Naive B cell (primary cell): ENCODE results near the gene RBM38. TPM values are rescaled to one million over a fixed set of nuclear protein-coding genes. Genes with fewer than 3 reads are reported as not detected.
A peak's percentile ranks its signal among the peaks of the same experiment; 100 is the strongest.

Source experiments
- ATAC-seq, 2 donors: fragments of 150-1000 bp; cut with Tn5 transposase; 2 replicates each; pipeline ENCODE4 v1.10.0; 2021; ENCODE audit warnings: low read depth in 2 of 2, mild to moderate bottlenecking in 2 of 2, moderate library complexity in 2 of 2
- DNase-seq: peaks from one replicate; pipeline ENCODE4 v3.0.0; 2022
- H3K27ac Mint-ChIP-seq, 6 donors: one replicate each; pipeline ENCODE4 v1.8.0; 2020 to 2022; ENCODE audit warnings: mild to moderate bottlenecking in 6 of 6, mixed read lengths in 6 of 6, moderate library complexity in 5 of 6, inconsistent platforms in 2 of 6
- H3K27me3 Mint-ChIP-seq, 3 donors: one replicate each; pipeline ENCODE4 v1.8.0; 2021 to 2022; ENCODE audit warnings: mixed read lengths in 3 of 3, mild to moderate bottlenecking in 1 of 3
- H3K36me3 Mint-ChIP-seq, 2 donors: one replicate each; pipeline ENCODE4 v1.8.0; 2020 to 2022; ENCODE audit warnings: mixed read lengths in 2 of 2, inconsistent platforms in 1 of 2, mild to moderate bottlenecking in 1 of 2
- H3K4me1 Mint-ChIP-seq, 3 donors: one replicate each; pipeline ENCODE4 v1.8.0; 2020 to 2022; ENCODE audit warnings: mixed read lengths in 3 of 3, inconsistent platforms in 1 of 3, mild to moderate bottlenecking in 1 of 3, moderate library complexity in 1 of 3
- H3K4me3 Mint-ChIP-seq, 8 donors: one replicate each; pipeline ENCODE4 v1.8.0; 2020 to 2022; ENCODE audit warnings: mild to moderate bottlenecking in 8 of 8, mixed read lengths in 8 of 8, moderate library complexity in 8 of 8, inconsistent platforms in 2 of 8
- H3K9me3 Mint-ChIP-seq, 7 donors: one replicate each; pipeline ENCODE4 v1.8.0; 2020 to 2022; ENCODE audit warnings: mixed read lengths in 7 of 7, mild to moderate bottlenecking in 5 of 7, inconsistent platforms in 2 of 7, moderate library complexity in 1 of 7
- polyA plus RNA-seq, 6 donors: library from polyadenylated mRNA; unstranded; fragments of 300-500 nt; fragmentation: Illumina TruSeq; gene quantifications; one replicate each; pipeline ENCODE4 v1.2.3, GENCODE V29; 2021; ENCODE audit warnings: low read depth in 6 of 6

The RBM38 gene
- polyA plus RNA-seq, 6 donors from 2014 or later, result 80.1 to 189 (median 157) TPM

- H3K27ac Mint-ChIP-seq, result no peak overlapping the region
- DNase-seq (no peak), ATAC-seq (no peak)
- H3K4me3 Mint-ChIP-seq, result no peak overlapping the region
- no peaks in the 10 kb centered on the region for H3K9me3 Mint-ChIP-seq
- no peaks in the 10 kb centered on the region for H3K27me3 Mint-ChIP-seq
- peaks cover 31 to 42% (median 40%) of the 10 kb centered on the region in 3 donors for H3K4me1 Mint-ChIP-seq
- H3K36me3 Mint-ChIP-seq, result no peaks in the 10 kb centered on the region
Observed at GRCh38 chr20:57444394-57445048, 53.3 kb downstream of the RBM38 start.

GRCh38 chr20:57445298-57445697 is 54.1 kb downstream of the RBM38 start:
- Mint-ChIP-seq H3K4me3 (peak overlapping the region in 1 of 8 donors; percentile 42), H3K9me3 (no peaks in the 10 kb centered on the region), H3K36me3 (no peaks in the 10 kb centered on the region), H3K27ac (no peak overlapping the region), H3K4me1 (peaks cover 35 to 42% (median 40%) of the 10 kb centered on the region in 3 donors), H3K27me3 (no peaks in the 10 kb centered on the region)
- no peak for DNase-seq
- no peak for ATAC-seq

GRCh38 chr20:57445774-57446173 is 54.6 kb downstream of the RBM38 start:
- no peak for DNase-seq
- H3K27me3 Mint-ChIP-seq, result no peaks in the 10 kb centered on the region
- ATAC-seq, result no peak
- H3K4me1 Mint-ChIP-seq, result peaks cover 39 to 44% (median 44%) of the 10 kb centered on the region in 3 donors
- no peak overlapping the region for H3K27ac Mint-ChIP-seq
- H3K9me3 Mint-ChIP-seq, result no peaks in the 10 kb centered on the region
- H3K36me3 Mint-ChIP-seq, result no peaks in the 10 kb centered on the region
- H3K4me3 Mint-ChIP-seq, result no peak overlapping the region

- Mint-ChIP-seq H3K36me3 (no peaks in the 10 kb centered on the region), H3K9me3 (no peaks in the 10 kb centered on the region), H3K4me1 (peaks cover 60 to 69% (median 67%) of the 10 kb centered on the region in 3 donors), H3K27ac (no peak overlapping the region), H3K4me3 (peak overlapping the region in 2 of 8 donors; percentile 23 to 25), H3K27me3 (no peaks in the 10 kb centered on the region)
- ATAC-seq, result no peak
- no peak for DNase-seq
Observed at GRCh38 chr20:57448764-57449354, 57.7 kb downstream of the RBM38 start.

GRCh38 chr20:57449398-57450354 is 58.5 kb downstream of the RBM38 start:
- Mint-ChIP-seq H3K4me3 (peak overlapping the region; percentile 78 to 94 (median 90)), H3K27me3 (no peaks in the 10 kb centered on the region)
- no peak for DNase-seq

GRCh38 chr20:57450419-57450818 is 59.2 kb downstream of the RBM38 start:
- peak overlapping the region; percentile 78 to 94 (median 90) for H3K4me3 Mint-ChIP-seq
- no peaks in the 10 kb centered on the region for H3K27me3 Mint-ChIP-seq
- H3K9me3 Mint-ChIP-seq, result no peaks in the 10 kb centered on the region
- H3K4me1 Mint-ChIP-seq, result peaks cover 68 to 76% (median 69%) of the 10 kb centered on the region in 3 donors
- ATAC-seq (peak; percentile 90 to 91), DNase-seq (peak; percentile 71)
- peak overlapping the region; percentile 75 to 97 (median 92) for H3K27ac Mint-ChIP-seq
- H3K36me3 Mint-ChIP-seq, result no peaks in the 10 kb centered on the region

More at GRCh38 chr20:57449398-57450354, 58.5 kb downstream of the RBM38 start:
- no peaks in the 10 kb centered on the region for H3K9me3 Mint-ChIP-seq
- no peak for ATAC-seq
- peak overlapping the region; percentile 71 to 97 (median 84) for H3K27ac Mint-ChIP-seq
- H3K4me1 Mint-ChIP-seq, result peaks cover 65 to 71% (median 71%) of the 10 kb centered on the region in 3 donors
- H3K36me3 Mint-ChIP-seq, result no peaks in the 10 kb centered on the region

- no peaks in the 10 kb centered on the region for H3K36me3 Mint-ChIP-seq
- peak; percentile 31 for DNase-seq
- ATAC-seq, result peak; percentile 21 to 29
- peak overlapping the region; percentile 75 to 97 (median 92) for H3K27ac Mint-ChIP-seq
- peaks cover 66 to 79% (median 71%) of the 10 kb centered on the region in 3 donors for H3K4me1 Mint-ChIP-seq
- H3K4me3 Mint-ChIP-seq, result peak overlapping the region; percentile 78 to 94 (median 90)
- H3K9me3 Mint-ChIP-seq, result no peaks in the 10 kb centered on the region
- no peaks in the 10 kb centered on the region for H3K27me3 Mint-ChIP-seq
Observed at GRCh38 chr20:57450931-57451330, 59.7 kb downstream of the RBM38 start.

- peaks cover 64 to 79% (median 70%) of the 10 kb centered on the region in 3 donors for H3K4me1 Mint-ChIP-seq
- no peaks in the 10 kb centered on the region for H3K27me3 Mint-ChIP-seq
- H3K9me3 Mint-ChIP-seq, result no peaks in the 10 kb centered on the region
- H3K27ac Mint-ChIP-seq, result peak overlapping the region in 3 of 6 donors; percentile 75 to 96 (median 92)
- H3K4me3 Mint-ChIP-seq, result peak overlapping the region in 7 of 8 donors; percentile 25 to 94 (median 73)
- DNase-seq (no peak), ATAC-seq (no peak)
- no peaks in the 10 kb centered on the region for H3K36me3 Mint-ChIP-seq
Observed at GRCh38 chr20:57451431-57451794, 60.2 kb downstream of the RBM38 start.

GRCh38 chr20:57451795-57452661 is 60.8 kb downstream of the RBM38 start:
- no peaks in the 10 kb centered on the region for H3K36me3 Mint-ChIP-seq
- H3K27ac Mint-ChIP-seq, result peak overlapping the region; percentile 14 to 93 (median 76)
- H3K27me3 Mint-ChIP-seq, result no peaks in the 10 kb centered on the region
- no peaks in the 10 kb centered on the region for H3K9me3 Mint-ChIP-seq
- peak overlapping the region; percentile 25 to 94 (median 80) for H3K4me3 Mint-ChIP-seq
- H3K4me1 Mint-ChIP-seq, result peaks cover 64 to 77% (median 68%) of the 10 kb centered on the region in 3 donors
- ATAC-seq (peak; percentile 49 to 51), DNase-seq (peak; percentile 42)

- H3K36me3 Mint-ChIP-seq, result no peaks in the 10 kb centered on the region
- H3K4me3 Mint-ChIP-seq, result peak overlapping the region in 1 of 8 donors; percentile 56
- no peaks in the 10 kb centered on the region for H3K9me3 Mint-ChIP-seq
- H3K4me1 Mint-ChIP-seq, result peaks cover 43 to 48% (median 44%) of the 10 kb centered on the region in 3 donors
- peak overlapping the region in 1 of 6 donors; percentile 65 for H3K27ac Mint-ChIP-seq
- no peak for DNase-seq
- ATAC-seq, result no peak
- H3K27me3 Mint-ChIP-seq, result no peaks in the 10 kb centered on the region
Observed at GRCh38 chr20:57455386-57455785, 64.2 kb downstream of the RBM38 start.

- Mint-ChIP-seq H3K27ac (no peak overlapping the region), H3K4me3 (no peak overlapping the region), H3K4me1 (peaks cover 36 to 41% (median 36%) of the 10 kb centered on the region in 3 donors), H3K36me3 (no peaks in the 10 kb centered on the region), H3K27me3 (no peaks in the 10 kb centered on the region), H3K9me3 (no peaks in the 10 kb centered on the region)
- no peak for ATAC-seq
- DNase-seq, result no peak
Observed at GRCh38 chr20:57456116-57456515, 64.9 kb downstream of the RBM38 start.

GRCh38 chr20:57457243-57458095 is 66.3 kb downstream of the RBM38 start:
- Mint-ChIP-seq H3K4me3 (no peak overlapping the region), H3K36me3 (no peaks in the 10 kb centered on the region), H3K27ac (no peak overlapping the region), H3K9me3 (no peaks in the 10 kb centered on the region), H3K27me3 (no peaks in the 10 kb centered on the region), H3K4me1 (peaks cover 22 to 28% (median 23%) of the 10 kb centered on the region in 3 donors)
- ATAC-seq (no peak), DNase-seq (no peak)
